Memory B cell (primary cell): ENCODE data around the gene SYT2.
"Not testable (repeated sequence)": the region's sequence is repeated elsewhere in the genome, so short reads cannot be mapped to it uniquely, and the experiment has no call there.

ENCODE experiments used
- ATAC-seq: fragments of 150-1000 bp; cut with Tn5 transposase; 2 replicates; pipeline ENCODE4 v1.10.0; 2021; ENCODE audit warnings: low read depth, mild to moderate bottlenecking, moderate library complexity
- DNase-seq, 2 donors: peaks; one replicate each; pipeline ENCODE4 v3.0.0; 2022; ENCODE audit warnings: low spot score in 2 of 2
- H3K27ac Mint-ChIP-seq: one replicate; pipeline ENCODE4 v1.8.0; 2022; ENCODE audit warnings: mild to moderate bottlenecking, moderate library complexity, mixed read lengths
- H3K27me3 Mint-ChIP-seq: one replicate; pipeline ENCODE4 v1.8.0; 2022; ENCODE audit warnings: mixed read lengths
- H3K36me3 Mint-ChIP-seq: one replicate; pipeline ENCODE4 v1.8.0; 2022; ENCODE audit warnings: mild to moderate bottlenecking, mixed read lengths
- H3K4me1 Mint-ChIP-seq: one replicate; pipeline ENCODE4 v1.8.0; 2022; ENCODE audit warnings: mixed read lengths
- H3K4me3 Mint-ChIP-seq: one replicate; pipeline ENCODE4 v1.8.0; 2022; ENCODE audit warnings: mild to moderate bottlenecking, moderate library complexity, mixed read lengths
- H3K9me3 Mint-ChIP-seq: one replicate; pipeline ENCODE4 v1.8.0; 2022; ENCODE audit warnings: mixed read lengths

The SYT2 gene

GRCh38 chr1:202716654-202717053 lies 6.4 kb upstream of the SYT2 start:
- no peak for ATAC-seq
- Mint-ChIP-seq H3K4me1 (no peaks in the 10 kb centered on the region), H3K9me3 (no peaks in the 10 kb centered on the region), H3K36me3 (no peaks in the 10 kb centered on the region), H3K27me3 (peaks cover 7% of the 10 kb centered on the region), H3K4me3 (no peak overlapping the region), H3K27ac (no peak overlapping the region)
- no peak for DNase-seq

DNA sequence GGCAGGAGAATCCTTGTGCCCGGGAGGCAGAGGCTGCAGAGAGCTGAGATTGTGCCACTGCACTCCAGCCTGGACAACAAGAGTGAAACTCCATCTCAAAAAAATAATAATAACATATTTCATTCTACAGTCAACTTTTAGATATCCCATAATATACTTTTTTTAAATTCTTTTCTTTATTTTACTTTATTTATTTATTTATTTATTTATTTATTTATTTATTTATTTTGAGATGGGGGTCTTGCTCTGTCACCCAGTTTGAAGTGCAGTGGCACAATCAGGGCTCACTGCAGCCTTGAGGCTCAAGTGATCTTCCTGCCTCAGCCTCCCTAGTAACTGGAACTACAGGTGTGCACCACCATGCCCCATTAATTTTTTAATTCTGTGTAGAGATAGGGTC lies 3.9 kb upstream of the SYT2 start:
- not testable (repeated sequence) for H3K4me3 Mint-ChIP-seq, H3K27ac Mint-ChIP-seq, H3K36me3 Mint-ChIP-seq, H3K4me1 Mint-ChIP-seq, ATAC-seq, H3K9me3 Mint-ChIP-seq, DNase-seq
- peaks cover 20% of the 10 kb centered on the region for H3K27me3 Mint-ChIP-seq

GRCh38 chr1:202713110-202713509 lies 2.9 kb upstream of the SYT2 start:
- Mint-ChIP-seq H3K36me3 (no peaks in the 10 kb centered on the region), H3K9me3 (no peaks in the 10 kb centered on the region), H3K27me3 (peaks cover 26% of the 10 kb centered on the region), H3K4me1 (peaks cover 12% of the 10 kb centered on the region), H3K4me3 (no peak overlapping the region), H3K27ac (no peak overlapping the region)
- ATAC-seq (no peak), DNase-seq (no peak)

GRCh38 chr1:202711949-202712635 lies 1.8 kb upstream of the SYT2 start:
- no peak overlapping the region for H3K4me3 Mint-ChIP-seq
- H3K27ac Mint-ChIP-seq: no peak overlapping the region
- ATAC-seq (no peak), DNase-seq (no peak)
- no peaks in the 10 kb centered on the region for H3K9me3 Mint-ChIP-seq
- H3K36me3 Mint-ChIP-seq: no peaks in the 10 kb centered on the region
- peaks cover 29% of the 10 kb centered on the region for H3K27me3 Mint-ChIP-seq
- H3K4me1 Mint-ChIP-seq: peaks cover 12% of the 10 kb centered on the region

GRCh38 chr1:202709276-202710041 lies 795 bp downstream of the SYT2 start:
- Mint-ChIP-seq H3K4me3 (no peak overlapping the region), H3K27me3 (peaks cover 27% of the 10 kb centered on the region), H3K4me1 (peaks cover 12% of the 10 kb centered on the region), H3K36me3 (no peaks in the 10 kb centered on the region), H3K27ac (no peak overlapping the region), H3K9me3 (no peaks in the 10 kb centered on the region)
- DNase-seq (no peak), ATAC-seq (no peak)

DNA sequence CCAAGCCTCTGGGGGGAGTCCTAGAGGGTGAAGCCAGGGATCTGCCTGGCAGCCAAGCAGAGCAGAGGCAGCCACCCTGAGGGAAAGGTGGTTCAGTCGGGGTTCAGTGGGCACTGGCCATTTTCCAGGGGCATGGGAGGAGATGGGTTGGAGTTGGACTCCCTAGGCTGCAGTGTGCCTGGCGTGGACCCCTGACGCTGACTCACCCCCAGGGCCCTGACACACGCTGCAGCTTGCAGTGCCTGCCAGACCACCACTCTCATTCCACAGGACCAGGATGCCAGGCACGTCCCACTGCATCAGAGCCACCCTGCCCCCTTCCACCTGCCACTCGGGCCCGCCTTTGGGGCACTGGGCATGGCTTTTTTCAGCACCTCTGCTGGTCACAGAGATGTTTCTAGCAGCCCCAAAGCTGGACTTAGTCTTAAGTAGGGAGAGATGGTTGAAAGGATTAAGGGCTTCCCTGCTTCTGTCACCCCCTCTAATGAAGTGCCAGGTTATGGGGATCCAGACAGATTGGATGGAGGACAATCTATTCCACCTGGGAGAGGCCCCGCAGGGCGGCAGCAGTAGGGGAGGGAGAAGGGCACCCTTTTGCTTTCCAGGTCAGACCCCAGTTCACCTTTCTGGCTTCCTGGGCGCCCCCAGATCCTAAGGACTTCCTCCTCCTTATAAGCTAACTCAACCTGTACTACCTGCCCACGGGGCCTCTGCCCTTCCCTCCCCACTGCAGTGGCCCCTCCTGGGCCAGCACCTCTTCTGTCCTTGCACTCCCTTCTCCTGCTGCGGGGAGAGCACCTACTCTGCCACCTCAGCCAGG lies 1.6 kb downstream of the SYT2 start:
- DNase-seq (no peak), ATAC-seq (no peak)
- Mint-ChIP-seq H3K27ac (no peak overlapping the region), H3K9me3 (no peaks in the 10 kb centered on the region), H3K4me3 (no peak overlapping the region), H3K4me1 (peaks cover 12% of the 10 kb centered on the region), H3K36me3 (no peaks in the 10 kb centered on the region), H3K27me3 (peaks cover 32% of the 10 kb centered on the region)

- Mint-ChIP-seq H3K9me3 (no peaks in the 10 kb centered on the region), H3K36me3 (no peaks in the 10 kb centered on the region), H3K27me3 (peaks cover 34% of the 10 kb centered on the region), H3K4me3 (no peak overlapping the region), H3K4me1 (peaks cover 12% of the 10 kb centered on the region), H3K27ac (no peak overlapping the region)
- ATAC-seq (no peak), DNase-seq (no peak)
Observed at GRCh38 chr1:202706851-202707250, 3.4 kb downstream of the SYT2 start.

DNA sequence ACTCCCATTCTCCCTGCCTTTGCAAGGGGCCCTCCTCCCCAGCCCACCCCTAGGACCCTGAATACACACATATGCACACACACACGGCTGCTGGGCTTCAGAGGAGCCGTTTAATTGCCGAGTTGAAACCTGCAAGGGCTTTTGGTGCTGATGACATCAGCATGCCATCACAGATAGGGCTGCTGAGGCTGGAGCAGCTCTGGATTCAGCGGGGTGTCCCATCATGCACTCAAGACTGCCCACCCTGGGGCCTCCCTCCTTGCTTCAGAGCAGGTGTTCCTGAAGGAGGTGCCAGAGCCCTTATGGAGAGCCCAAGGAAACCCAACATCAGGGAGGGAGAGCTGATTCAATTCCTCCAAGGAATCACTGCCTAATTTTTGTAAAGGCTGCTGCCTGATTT lies 5.7 kb downstream of the SYT2 start:
- peaks cover 5% of the 10 kb centered on the region for H3K4me1 Mint-ChIP-seq
- H3K4me3 Mint-ChIP-seq: no peak overlapping the region
- no peak overlapping the region for H3K27ac Mint-ChIP-seq
- no peak for DNase-seq
- no peak for ATAC-seq
- H3K9me3 Mint-ChIP-seq: no peaks in the 10 kb centered on the region
- H3K27me3 Mint-ChIP-seq: peaks cover 22% of the 10 kb centered on the region
- H3K36me3 Mint-ChIP-seq: no peaks in the 10 kb centered on the region

- H3K27me3 Mint-ChIP-seq: peaks cover 19% of the 10 kb centered on the region
- DNase-seq (no peak), ATAC-seq (no peak)
- H3K36me3 Mint-ChIP-seq: no peaks in the 10 kb centered on the region
- H3K4me1 Mint-ChIP-seq: no peaks in the 10 kb centered on the region
- H3K9me3 Mint-ChIP-seq: no peaks in the 10 kb centered on the region
- no peak overlapping the region for H3K4me3 Mint-ChIP-seq
- H3K27ac Mint-ChIP-seq: no peak overlapping the region
Observed at GRCh38 chr1:202703191-202703590, 7.1 kb downstream of the SYT2 start.

DNA sequence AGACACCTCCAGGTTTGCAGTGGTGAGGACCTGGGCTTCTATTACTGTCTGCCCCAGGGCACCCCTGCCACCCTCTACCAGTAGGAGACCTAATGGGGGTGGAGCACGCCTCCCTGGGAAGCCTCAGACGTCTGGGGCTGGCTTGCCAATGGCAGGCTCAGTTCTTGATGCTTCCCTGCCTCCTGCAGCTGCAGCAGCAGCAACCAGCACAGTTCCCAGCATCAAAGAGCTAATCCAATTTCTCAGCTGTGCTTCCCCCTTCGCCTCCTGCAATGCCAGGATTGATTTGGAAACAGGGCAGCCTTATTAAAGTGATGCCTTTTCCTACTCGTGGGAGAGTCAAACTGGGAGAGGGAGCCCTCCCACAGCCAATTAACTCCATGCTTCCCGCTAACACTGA lies 8.2 kb downstream of the SYT2 start:
- Mint-ChIP-seq H3K4me3 (no peak overlapping the region), H3K27me3 (peaks cover 17% of the 10 kb centered on the region), H3K4me1 (no peaks in the 10 kb centered on the region), H3K9me3 (no peaks in the 10 kb centered on the region), H3K27ac (no peak overlapping the region), H3K36me3 (no peaks in the 10 kb centered on the region)
- ATAC-seq (no peak), DNase-seq (no peak)

DNA sequence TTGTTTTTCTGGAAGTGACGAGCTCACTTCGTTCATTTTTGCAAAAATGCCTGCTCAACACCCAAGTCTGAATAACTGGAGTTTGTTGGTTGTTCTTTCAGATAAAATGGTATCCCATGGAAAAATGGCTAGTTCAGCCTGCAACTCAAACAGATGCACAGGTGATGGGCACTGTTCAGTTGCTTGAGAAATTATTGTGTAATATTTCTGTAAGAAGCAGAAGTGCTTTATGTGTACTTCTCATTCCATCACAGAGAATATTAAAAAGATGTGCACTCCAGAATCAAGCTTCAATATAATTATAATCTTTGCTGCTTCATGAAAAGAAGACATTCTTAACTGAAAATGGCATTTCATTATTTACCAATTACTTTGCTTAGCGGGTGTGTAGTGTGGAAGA lies 9.1 kb downstream of the SYT2 start:
- Mint-ChIP-seq H3K4me1 (no peaks in the 10 kb centered on the region), H3K27ac (no peak overlapping the region), H3K27me3 (peaks cover 23% of the 10 kb centered on the region), H3K36me3 (no peaks in the 10 kb centered on the region), H3K4me3 (no peak overlapping the region), H3K9me3 (no peaks in the 10 kb centered on the region)
- ATAC-seq (no peak), DNase-seq (no peak)

- ATAC-seq (no peak), DNase-seq (no peak)
- no peaks in the 10 kb centered on the region for H3K9me3 Mint-ChIP-seq
- H3K27me3 Mint-ChIP-seq: peaks cover 31% of the 10 kb centered on the region
- no peaks in the 10 kb centered on the region for H3K4me1 Mint-ChIP-seq
- H3K36me3 Mint-ChIP-seq: no peaks in the 10 kb centered on the region
- H3K4me3 Mint-ChIP-seq: no peak overlapping the region
- H3K27ac Mint-ChIP-seq: no peak overlapping the region
Observed at GRCh38 chr1:202700061-202700460, 10.2 kb downstream of the SYT2 start.

- Mint-ChIP-seq H3K4me1 (no peaks in the 10 kb centered on the region), H3K36me3 (no peaks in the 10 kb centered on the region), H3K27ac (no peak overlapping the region), H3K4me3 (no peak overlapping the region), H3K9me3 (no peaks in the 10 kb centered on the region), H3K27me3 (peaks cover 31% of the 10 kb centered on the region)
- ATAC-seq (no peak), DNase-seq (no peak)
Observed at GRCh38 chr1:202698276-202698675, 12.0 kb downstream of the SYT2 start.

- peaks cover 34% of the 10 kb centered on the region for H3K27me3 Mint-ChIP-seq
- DNase-seq: no peak
- ATAC-seq: no peak
- H3K27ac Mint-ChIP-seq: no peak overlapping the region
- H3K4me1 Mint-ChIP-seq: no peaks in the 10 kb centered on the region
- H3K9me3 Mint-ChIP-seq: peaks cover 2% of the 10 kb centered on the region
- peaks cover 2% of the 10 kb centered on the region for H3K36me3 Mint-ChIP-seq
- H3K4me3 Mint-ChIP-seq: no peak overlapping the region
Observed at GRCh38 chr1:202697038-202697437, 13.2 kb downstream of the SYT2 start.
